Transverse colon (tissue), 4 donors: Measurements from ENCODE around the gene SNRPD1. TPM values are rescaled to one million over a fixed set of nuclear protein-coding genes. Genes with fewer than 3 reads are reported as not detected.

Experiments used
- DNase-seq: peaks from one replicate; pipeline ENCODE4 v3.0.0-alpha.2; 2019
- H3K27ac ChIP-seq, 4 donors: fragments of 200-600 bp; sonication (generic); 2 replicates each; pipeline ENCODE4 v1.5.1; 2016 to 2018; ENCODE audit warnings: inconsistent platforms in 4 of 4
- H3K27me3 ChIP-seq: fragments of 200-600 bp; sonication (generic); 2 replicates; pipeline ENCODE4 v1.5.1; 2017; ENCODE audit warnings: inconsistent platforms
- H3K36me3 ChIP-seq, 4 donors: fragments of 200-600 bp; sonication (generic); 2 replicates each; pipeline ENCODE4 v1.5.1; 2017 to 2019; ENCODE audit warnings: inconsistent platforms in 4 of 4
- H3K4me1 ChIP-seq, 4 donors: fragments of 200-600 bp; sonication (generic); 2 replicates each; pipeline ENCODE4 v1.5.1; 2017 to 2020; ENCODE audit warnings: inconsistent platforms in 4 of 4
- H3K4me3 ChIP-seq, 4 donors: fragments of 200-600 bp; sonication (generic); 1 replicate in 1 of 4; 2 replicates in 3 of 4; pipeline versions ENCODE4 v1.5.1 to v1.6.1; 2017 to 2019; ENCODE audit warnings: inconsistent platforms in 4 of 4
- H3K9me3 ChIP-seq, 2 donors: fragments of 200-600 bp; sonication (generic); 2 replicates each; pipeline ENCODE4 v1.5.1; 2017 to 2019; ENCODE audit warnings: inconsistent platforms in 2 of 2
- CTCF ChIP-seq, 5 experiments: fragments of 200-600 bp in 3 of 5; fragments of 450-650 bp in 2 of 5; sonication (generic) in 3 of 5; IDR thresholded peaks; 1 replicate in 2 of 5; 2 replicates in 3 of 5; pipeline ENCODE4 v1.5.1; 2016 to 2017; ENCODE audit warnings: antibody characterized with exemption in 5 of 5, inconsistent platforms in 3 of 5, mild to moderate bottlenecking in 2 of 5, moderate library complexity in 1 of 5
- EP300 ChIP-seq: sonication (generic); formaldehyde crosslinking; IDR thresholded peaks from one replicate; pipeline ENCODE4 v1.6.1; 2017; ENCODE audit warnings: antibody characterized with exemption, low read depth
- POLR2A ChIP-seq: fragments of 450-650 bp; IDR thresholded peaks from one replicate; pipeline ENCODE4 v1.6.1; 2016; ENCODE audit warnings: antibody characterized with exemption, mild to moderate bottlenecking, moderate library complexity
- POLR2AphosphoS5 ChIP-seq, 3 donors: sonication (generic); formaldehyde crosslinking; IDR thresholded peaks; one replicate each; pipeline ENCODE4 v1.6.1; 2016; ENCODE audit warnings: antibody characterized with exemption in 3 of 3
- WGBS, 2 donors: methylation state at CpG; one replicate each; pipeline ENCODE4 v1.1.5; 2018; ENCODE audit warnings: low coverage in 1 of 2; 5-methylcytosine and 5-hydroxymethylcytosine counted together
- in situ Hi-C, 4 donors: fragments of 200-750 bp; cut with MboI; loops; one replicate each; pipeline versions ENCODE4 v1.15.0 to v1.15.1; 2017; ENCODE audit warnings: low sequenced_read_pairs in 3 of 4, low pct_ligation_motif_present in 1 of 4, low pct_unique_long_range_greater_than_20kb in 1 of 4
- intact Hi-C: fragments of 100-400 bp; cut with DNase I; formaldehyde crosslinking; loops from one replicate; pipeline ENCODE4 v1.15.1; 2023; ENCODE audit warnings: low total_unique reads
- total RNA-seq, 4 donors: library from RNA; depleted of rRNA; stranded (reverse); fragments of >200 nt; gene quantifications; one replicate each; pipeline ENCODE4 v1.1.0, GENCODE V29; 2016

Gene SNRPD1
- total RNA-seq, 4 donors from 2014 or later, result 1.4 to 11.3 (median 7.6) TPM

GRCh38 chr18:21629089-21629832, 17.1 kb downstream of the SNRPD1 start:
- TF ChIP-seq EP300, result no peak
- no peak for TF ChIP-seq POLR2AphosphoS5 (IDR thresholded peaks at IDR 0.05)
- TF ChIP-seq CTCF (IDR thresholded peaks at IDR 0.05), result no peak
- no peak for TF ChIP-seq POLR2A
- Histone ChIP-seq H3K4me3 (no peak overlapping the region), H3K4me1 (no peaks in the 10 kb centered on the region), H3K36me3 (peaks cover 0 to 36% (median 11%) of the 10 kb centered on the region in 4 donors), H3K27me3 (no peaks in the 10 kb centered on the region), H3K27ac (no peak overlapping the region), H3K9me3 (no peaks in the 10 kb centered on the region)
- in situ Hi-C loops (no loop called here), intact Hi-C loops (no loop called here)
- WGBS, 2 donors, result 67 to 73% methylated on average over 9 of the region's 9 CpGs
- DNase-seq, result no peak

- DNase-seq, result no peak
- Histone ChIP-seq H3K27me3 (no peaks in the 10 kb centered on the region), H3K9me3 (no peaks in the 10 kb centered on the region), H3K4me1 (no peaks in the 10 kb centered on the region), H3K36me3 (peaks cover 0 to 27% (median 7%) of the 10 kb centered on the region in 4 donors), H3K4me3 (no peak overlapping the region), H3K27ac (no peak overlapping the region)
- intact Hi-C loops, result no loop called here
- in situ Hi-C loops, result no loop called here
- 88 to 93% methylated on average over 1 of the region's 1 CpG for WGBS, 2 donors
- no peak for TF ChIP-seq POLR2AphosphoS5 (IDR thresholded peaks at IDR 0.05)
- TF ChIP-seq POLR2A, result no peak
- TF ChIP-seq EP300, result no peak
Measured at GRCh38 chr18:21632393-21632792, 20.3 kb downstream of the SNRPD1 start.

GRCh38 chr18:21634588-21635199, 22.6 kb downstream of the SNRPD1 start:
- H3K27me3 ChIP-seq, result no peaks in the 10 kb centered on the region
- H3K27ac ChIP-seq, result no peak overlapping the region
- H3K4me3 ChIP-seq, result no peak overlapping the region
- H3K9me3 ChIP-seq, result no peaks in the 10 kb centered on the region
- DNase-seq, result no peak
- intact Hi-C loops, result no loop called here
- 90 to 96% methylated on average over 4 of the region's 4 CpGs for WGBS, 2 donors
- peaks cover 0 to 20% (median 5%) of the 10 kb centered on the region in 4 donors for H3K36me3 ChIP-seq
- in situ Hi-C loops, result no loop called here
- peaks cover 0 to 10% (median 2%) of the 10 kb centered on the region in 4 donors for H3K4me1 ChIP-seq
- TF ChIP-seq POLR2A (no peak), EP300 (no peak), POLR2AphosphoS5 (IDR thresholded peaks at IDR 0.05) (no peak), CTCF (IDR thresholded peaks at IDR 0.05) (no peak)

- H3K36me3 ChIP-seq, result peaks cover 0 to under 1% (median 0%) of the 10 kb centered on the region in 4 donors
- TF ChIP-seq EP300 (no peak), CTCF (IDR thresholded peaks at IDR 0.05) (no peak), POLR2AphosphoS5 (IDR thresholded peaks at IDR 0.05) (no peak), POLR2A (no peak)
- intact Hi-C loops (no loop called here), in situ Hi-C loops (no loop called here)
- H3K4me3 ChIP-seq, result no peak overlapping the region
- H3K27ac ChIP-seq, result no peak overlapping the region
- WGBS, 2 donors, result 92 to 98% methylated on average over 8 to 13 of the region's 13 CpGs
- H3K27me3 ChIP-seq, result no peaks in the 10 kb centered on the region
- no peak for DNase-seq
- peaks cover 0 to 10% (median 2%) of the 10 kb centered on the region in 4 donors for H3K4me1 ChIP-seq
- no peaks in the 10 kb centered on the region for H3K9me3 ChIP-seq
Measured at GRCh38 chr18:21636769-21637168, 24.7 kb downstream of the SNRPD1 start.
